Glomerular visceral epithelial cell (primary cell): ENCODE measurements around the gene ALOX12.

Experiments
- DNase-seq: peaks from one replicate; pipeline ENCODE4 v3.0.0-alpha.2; 2016; ENCODE audit errors: extremely low spot score

Gene ALOX12

GRCh38 chr17:7001318-7001961, 5.6 kb downstream of the ALOX12 start:
- no peak for DNase-seq

GRCh38 chr17:7002288-7003047, 6.6 kb downstream of the ALOX12 start:
- no peak for DNase-seq

- DNase-seq: no peak
Observed at GRCh38 chr17:7003745-7004144, 7.9 kb downstream of the ALOX12 start.

- peak; percentile 78 for DNase-seq
Observed at GRCh38 chr17:7004398-7005253, 8.8 kb downstream of the ALOX12 start.

- no peak for DNase-seq
Observed at GRCh38 chr17:7005716-7006115, 9.9 kb downstream of the ALOX12 start.

- DNase-seq: no peak
Observed at GRCh38 chr17:7007143-7007542, 11.3 kb downstream of the ALOX12 start.

- no peak for DNase-seq
Observed at GRCh38 chr17:7010523-7010922, 14.7 kb downstream of the ALOX12 start.

- no peak for DNase-seq
Observed at GRCh38 chr17:7011415-7011814, 15.6 kb downstream of the ALOX12 start.

GRCh38 chr17:7011942-7012254, 16.0 kb downstream of the ALOX12 start:
- no peak for DNase-seq

GRCh38 chr17:7014261-7014994, 18.6 kb downstream of the ALOX12 start:
- DNase-seq: peak; percentile 99

- DNase-seq: peak; percentile 77
Observed at GRCh38 chr17:7014995-7015958, 19.4 kb downstream of the ALOX12 start.

- DNase-seq: no peak
Observed at GRCh38 chr17:7016418-7016817, 20.6 kb downstream of the ALOX12 start.

- no peak for DNase-seq
Observed at GRCh38 chr17:7016886-7017826, 21.3 kb downstream of the ALOX12 start.

GRCh38 chr17:7017827-7018200, 22.0 kb downstream of the ALOX12 start:
- DNase-seq: no peak

GRCh38 chr17:7018331-7018964, 22.6 kb downstream of the ALOX12 start:
- DNase-seq: no peak

GRCh38 chr17:7019367-7019766, 23.5 kb downstream of the ALOX12 start:
- no peak for DNase-seq

- DNase-seq: peak; percentile 35
Observed at GRCh38 chr17:7019839-7020519, 24.1 kb downstream of the ALOX12 start.

- no peak for DNase-seq
Observed at GRCh38 chr17:7020894-7021664, 25.2 kb downstream of the ALOX12 start.
